ENCODE results near the gene LANCL2.
A peak's percentile ranks its signal among the peaks of the same experiment; 100 is the strongest.

Gene LANCL2

GRCh38 chr7:55413442-55413841, 48.3 kb downstream of the LANCL2 start:
- no peak for TF ChIP-seq CTCF (IDR thresholded peaks at IDR 0.05)

- TF ChIP-seq CTCF (IDR thresholded peaks at IDR 0.05) = peak; percentile 74
These were observed 50.1 kb downstream of the LANCL2 start for GRCh38 chr7:55415173-55415778.

DNA sequence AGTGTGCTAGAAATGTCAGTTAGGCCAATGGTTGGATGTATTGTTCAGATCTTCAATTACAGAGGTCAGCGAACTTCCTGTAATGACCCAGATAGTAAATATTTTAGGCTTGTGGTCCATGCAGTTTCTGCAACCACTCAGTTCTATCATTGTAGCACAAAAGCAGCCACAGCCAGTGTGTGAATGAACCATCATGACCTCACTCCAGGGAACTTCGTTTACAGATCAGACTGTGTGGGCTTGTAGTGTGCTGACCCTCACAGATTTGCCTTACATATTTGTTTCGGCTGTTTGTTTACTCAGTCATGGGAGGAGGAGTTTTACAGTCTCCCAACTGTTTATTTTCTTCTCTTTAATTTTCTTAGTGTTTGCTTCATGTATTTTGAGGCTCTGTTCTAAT, 55.4 kb downstream of the LANCL2 start:
- no peak for TF ChIP-seq CTCF (IDR thresholded peaks at IDR 0.05)

DNA sequence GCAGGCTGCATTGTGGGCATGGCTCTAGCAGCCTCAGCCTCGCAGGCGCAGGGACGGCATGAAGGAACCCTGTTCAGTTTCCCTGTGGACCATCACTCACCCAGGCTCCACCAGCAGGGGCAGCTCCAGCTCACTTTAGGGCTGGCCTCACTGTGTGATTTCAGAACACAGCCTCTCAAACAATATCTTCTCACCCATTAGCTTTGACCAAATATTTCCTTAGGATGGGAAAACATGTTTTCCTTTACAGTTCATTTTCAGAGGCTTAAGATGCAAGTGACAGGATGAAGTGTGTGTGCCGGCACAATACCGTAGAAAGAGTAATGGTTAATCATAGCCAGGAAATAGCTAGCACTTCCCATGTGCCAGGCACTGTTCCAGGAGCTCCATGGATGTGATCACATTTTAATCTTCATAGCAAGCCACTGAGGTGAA, 58.2 kb downstream of the LANCL2 start:
- TF ChIP-seq CTCF (IDR thresholded peaks at IDR 0.05) = no peak

DNA sequence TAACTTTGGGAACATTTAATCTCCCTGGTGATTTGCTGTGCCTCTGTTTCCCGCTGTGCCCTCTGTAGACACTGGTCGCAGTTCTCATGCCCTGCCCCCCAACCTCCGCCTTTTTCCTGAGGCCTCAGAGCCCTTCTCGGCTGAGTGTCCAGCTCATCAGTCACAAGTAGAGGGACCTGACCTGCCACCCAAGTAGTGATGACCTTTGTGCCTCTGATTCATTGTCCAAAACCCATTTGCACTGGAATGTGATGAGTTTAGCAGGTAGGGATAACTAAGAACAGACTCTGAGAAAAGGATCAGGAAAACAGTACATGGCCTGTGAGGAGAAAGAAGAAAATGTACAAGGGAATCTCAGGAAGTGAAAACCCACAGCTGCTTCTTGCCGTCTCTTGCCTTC, 58.8 kb downstream of the LANCL2 start:
- TF ChIP-seq CTCF (IDR thresholded peaks at IDR 0.05) = no peak

DNA sequence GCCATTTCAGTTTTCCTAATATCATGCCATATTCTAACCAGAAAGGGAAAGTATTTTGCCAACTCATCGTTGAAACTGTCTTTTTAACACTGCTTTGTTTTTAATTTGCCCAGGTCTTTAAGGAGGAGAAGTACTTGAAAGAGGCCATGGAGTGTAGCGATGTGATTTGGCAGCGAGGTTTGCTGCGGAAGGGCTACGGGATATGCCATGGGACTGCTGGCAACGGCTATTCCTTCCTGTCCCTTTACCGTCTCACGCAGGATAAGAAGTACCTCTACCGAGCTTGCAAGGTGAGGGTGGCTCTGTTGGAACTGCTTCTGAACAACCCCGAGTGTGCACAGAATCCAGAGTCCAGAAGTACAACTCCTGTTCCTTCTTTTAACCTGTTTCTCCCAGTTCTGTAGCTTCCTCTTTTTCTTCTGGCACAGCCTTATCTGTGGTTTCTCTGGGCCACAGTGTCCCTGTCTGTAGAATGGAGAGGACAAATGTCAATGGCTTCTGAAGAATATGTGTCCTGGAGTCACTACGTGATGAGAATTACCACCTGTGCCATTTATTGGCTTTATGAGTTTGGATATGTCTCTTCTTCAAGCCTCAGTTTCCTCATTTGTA, 60.1 kb downstream of the LANCL2 start:
- no peak for TF ChIP-seq CTCF (IDR thresholded peaks at IDR 0.05)

GRCh38 chr7:55426676-55427075, 61.5 kb downstream of the LANCL2 start:
- TF ChIP-seq CTCF (IDR thresholded peaks at IDR 0.05) = no peak

All from LNCAP (cell line).